Measurements from ENCODE around the gene SLC38A7. TPM values are rescaled to one million over a fixed set of nuclear protein-coding genes. Genes with fewer than 3 reads are reported as not detected.
"Not testable (repeated sequence)": the region's sequence is repeated elsewhere in the genome, so short reads cannot be mapped to it uniquely, and the experiment has no call there.

The SLC38A7 gene
- total RNA-seq: 15.0 TPM

GRCh38 chr16:58684354-58685083, at the start of gene SLC38A7:
Gene SLC38A7 (minus strand): TSS chr16:58684770. CDS start chr16:58680126, 4,644 bp downstream.
- DNase-seq (ENCODE audit: low spot score) (peak; percentile 91), ATAC-seq (peak; percentile 94)

GRCh38 chr16:58733671-58734458, 49.3 kb upstream of the SLC38A7 start, which contains the start of gene GOT2:
Gene GOT2 (minus strand): TSS chr16:58734316. CDS start chr16:58734228, 88 bp downstream.
- DNase-seq (ENCODE audit: low spot score) (peak; percentile 90), ATAC-seq (peak; percentile 88)

- ATAC-seq: peak; percentile 62
- DNase-seq (ENCODE audit: low spot score): peak; percentile 68
These were observed 48.7 kb upstream of the SLC38A7 start for GRCh38 chr16:58733248-58733670.

- DNase-seq (ENCODE audit: low spot score): no peak
- no peak for ATAC-seq
These were observed 48.1 kb upstream of the SLC38A7 start for GRCh38 chr16:58732545-58733247.

GRCh38 chr16:58730724-58731370, 46.3 kb upstream of the SLC38A7 start:
- ATAC-seq: peak; percentile 33

GRCh38 chr16:58727796-58728568, 43.4 kb upstream of the SLC38A7 start:
- no peak for DNase-seq (ENCODE audit: low spot score)
- ATAC-seq: peak; percentile 19

More at GRCh38 chr16:58730724-58731370, 46.3 kb upstream of the SLC38A7 start:
- DNase-seq (ENCODE audit: low spot score): no peak

- ATAC-seq: peak; percentile 55
- DNase-seq (ENCODE audit: low spot score): peak; percentile 64
These were observed 42.6 kb upstream of the SLC38A7 start for GRCh38 chr16:58727028-58727781.

GRCh38 chr16:58723109-58723508, 38.5 kb upstream of the SLC38A7 start:
- DNase-seq (ENCODE audit: low spot score): no peak
- ATAC-seq: no peak

GRCh38 chr16:58717994-58718393, 33.4 kb upstream of the SLC38A7 start:
- ATAC-seq: peak; percentile 56

GRCh38 chr16:58716468-58716867, 31.9 kb upstream of the SLC38A7 start:
- ATAC-seq (no peak), DNase-seq (ENCODE audit: low spot score) (no peak)

More at GRCh38 chr16:58717994-58718393, 33.4 kb upstream of the SLC38A7 start:
- peak; percentile 78 for DNase-seq (ENCODE audit: low spot score)

GRCh38 chr16:58713742-58714141, 29.2 kb upstream of the SLC38A7 start:
- DNase-seq (ENCODE audit: low spot score): no peak
- ATAC-seq: no peak

GRCh38 chr16:58709333-58709732, 24.8 kb upstream of the SLC38A7 start:
- no peak for DNase-seq (ENCODE audit: low spot score)
- no peak for ATAC-seq

GRCh38 chr16:58699151-58699550, 14.6 kb upstream of the SLC38A7 start:
- ATAC-seq (no peak), DNase-seq (ENCODE audit: low spot score) (no peak)

GRCh38 chr16:58695368-58695767, 10.8 kb upstream of the SLC38A7 start:
- ATAC-seq (peak; percentile 61), DNase-seq (ENCODE audit: low spot score) (no peak)

- ATAC-seq: no peak
- no peak for DNase-seq (ENCODE audit: low spot score)
These were observed 7.9 kb upstream of the SLC38A7 start for GRCh38 chr16:58692450-58692849.

GRCh38 chr16:58686985-58687706, 2.6 kb upstream of the SLC38A7 start:
- not testable (repeated sequence) for ATAC-seq; DNase-seq (ENCODE audit: low spot score)

GRCh38 chr16:58685084-58685449, 497 bp upstream of the SLC38A7 start:
- ATAC-seq: peak; percentile 74
- no peak for DNase-seq (ENCODE audit: low spot score)

- no peak for DNase-seq (ENCODE audit: low spot score)
- ATAC-seq: peak; percentile 31
These were observed 593 bp downstream of the SLC38A7 start for GRCh38 chr16:58684001-58684353.

- peak; percentile 50 for DNase-seq (ENCODE audit: low spot score)
These were observed 4.8 kb downstream of the SLC38A7 start for GRCh38 chr16:58679763-58680162.

More at GRCh38 chr16:58679763-58680162, 4.8 kb downstream of the SLC38A7 start:
- peak; percentile 22 for ATAC-seq
